HG03354 (cell line): ENCODE data around the gene BTNL9.
"Not testable (repeated sequence)": the region's sequence is repeated elsewhere in the genome, so short reads cannot be mapped to it uniquely, and the experiment has no call there.

ENCODE experiments used
- ATAC-seq: cut with Tn5 transposase; IDR thresholded peaks from one replicate; pipeline ENCODE4 v1.9.1; 2021; ENCODE audit warnings: mild to moderate bottlenecking; ENCODE audit not compliant: unreplicated experiment, poor library complexity, severe bottlenecking

BTNL9 gene

GRCh38 chr5:181039931-181040630, at the start of gene BTNL9:
TSS of gene BTNL9 (plus strand) at chr5:181040266. CDS start at chr5:181045490, 5,224 bp downstream.
- no peak for ATAC-seq

- no peak for ATAC-seq
Measured at GRCh38 chr5:180990882-180991242, 49.2 kb upstream of the BTNL9 start.

GRCh38 chr5:181001947-181002346, 38.1 kb upstream of the BTNL9 start:
- ATAC-seq, result no peak

GRCh38 chr5:181005791-181006190, 34.3 kb upstream of the BTNL9 start:
- no peak for ATAC-seq

- ATAC-seq, result no peak
Measured at GRCh38 chr5:181008136-181008535, 31.9 kb upstream of the BTNL9 start.

GRCh38 chr5:181010018-181010417, 30.0 kb upstream of the BTNL9 start:
- not testable (repeated sequence) for ATAC-seq

GRCh38 chr5:181014654-181015053, 25.4 kb upstream of the BTNL9 start:
- ATAC-seq, result not testable (repeated sequence)

- ATAC-seq, result not testable (repeated sequence)
Measured at GRCh38 chr5:181017448-181017847, 22.6 kb upstream of the BTNL9 start.

GRCh38 chr5:181020688-181021087, 19.4 kb upstream of the BTNL9 start:
- ATAC-seq, result no peak

GRCh38 chr5:181024245-181025064, 15.6 kb upstream of the BTNL9 start:
- no peak for ATAC-seq

GRCh38 chr5:181027452-181028031, 12.5 kb upstream of the BTNL9 start:
- ATAC-seq, result no peak

- ATAC-seq, result no peak
Measured at GRCh38 chr5:181028032-181028819, 11.8 kb upstream of the BTNL9 start.

GRCh38 chr5:181031716-181032115, 8.3 kb upstream of the BTNL9 start:
- no peak for ATAC-seq

- no peak for ATAC-seq
Measured at GRCh38 chr5:181035991-181036815, 3.9 kb upstream of the BTNL9 start.

- ATAC-seq, result no peak
Measured at GRCh38 chr5:181036816-181037364, 3.2 kb upstream of the BTNL9 start.

GRCh38 chr5:181037365-181037861, 2.7 kb upstream of the BTNL9 start:
- no peak for ATAC-seq

- no peak for ATAC-seq
Measured at GRCh38 chr5:181039471-181039870, 595 bp upstream of the BTNL9 start.

GRCh38 chr5:181040631-181040945, 522 bp downstream of the BTNL9 start:
- no peak for ATAC-seq

- ATAC-seq, result no peak
Measured at GRCh38 chr5:181041043-181041442, 977 bp downstream of the BTNL9 start.
